ENCODE data around the gene SMO.
"Not testable (repeated sequence)": the region's sequence is repeated elsewhere in the genome, so short reads cannot be mapped to it uniquely, and the experiment has no call there.

The SMO gene

GRCh38 chr7:129209067-129209926, 20.9 kb downstream of the SMO start:
- DNase-seq (ENCODE audit: low read depth), result no peak

GRCh38 chr7:129210256-129210988, 22.0 kb downstream of the SMO start:
- peak; percentile 64 for DNase-seq (ENCODE audit: low read depth)

- DNase-seq (ENCODE audit: low read depth), result no peak
Measured at GRCh38 chr7:129210989-129211312, 22.5 kb downstream of the SMO start.

GRCh38 chr7:129212126-129212525, 23.7 kb downstream of the SMO start:
- DNase-seq (ENCODE audit: low read depth), result no peak

- no peak for DNase-seq (ENCODE audit: low read depth)
Measured at GRCh38 chr7:129212596-129212995, 24.2 kb downstream of the SMO start.

- no peak for DNase-seq (ENCODE audit: low read depth)
Measured at GRCh38 chr7:129213828-129214227, 25.4 kb downstream of the SMO start.

GRCh38 chr7:129215691-129216090, 27.3 kb downstream of the SMO start:
- DNase-seq (ENCODE audit: low read depth), result not testable (repeated sequence)

GRCh38 chr7:129216101-129216715, 27.8 kb downstream of the SMO start:
- not testable (repeated sequence) for DNase-seq (ENCODE audit: low read depth)

GRCh38 chr7:129216821-129217416, 28.5 kb downstream of the SMO start:
- DNase-seq (ENCODE audit: low read depth), result not testable (repeated sequence)

- DNase-seq (ENCODE audit: low read depth), result peak; percentile 65
Measured at GRCh38 chr7:129218514-129219062, 30.2 kb downstream of the SMO start.

- not testable (repeated sequence) for DNase-seq (ENCODE audit: low read depth)
Measured at GRCh38 chr7:129219166-129219565, 30.7 kb downstream of the SMO start.

GRCh38 chr7:129222064-129222463, 33.6 kb downstream of the SMO start:
- no peak for DNase-seq (ENCODE audit: low read depth)

GRCh38 chr7:129224251-129225205, 36.1 kb downstream of the SMO start, which contains the start of gene AHCYL2:
Gene AHCYL2 (plus strand): TSS chr7:129225030.
- peak; percentile 96 for DNase-seq (ENCODE audit: low read depth)

- DNase-seq (ENCODE audit: low read depth), result peak; percentile 33
Measured at GRCh38 chr7:129225206-129225930, 36.9 kb downstream of the SMO start.

- DNase-seq (ENCODE audit: low read depth), result no peak
Measured at GRCh38 chr7:129225931-129226572, 37.6 kb downstream of the SMO start.

- no peak for DNase-seq (ENCODE audit: low read depth)
Measured at GRCh38 chr7:129227646-129228578, 39.5 kb downstream of the SMO start.

GRCh38 chr7:129228633-129229032, 40.2 kb downstream of the SMO start:
- DNase-seq (ENCODE audit: low read depth), result no peak

- no peak for DNase-seq (ENCODE audit: low read depth)
Measured at GRCh38 chr7:129231666-129232065, 43.2 kb downstream of the SMO start.

GRCh38 chr7:129238546-129238945, 50.1 kb downstream of the SMO start:
- no peak for DNase-seq (ENCODE audit: low read depth)
